GM23338 (cell line): ENCODE measurements around the gene KRTAP9-2. TPM values are rescaled to one million over a fixed set of nuclear protein-coding genes. Genes with fewer than 3 reads are reported as not detected.

Source experiments
- ATAC-seq: fragments of 200-7000 bp; cut with Tn5 transposase; 3 replicates; pipeline ENCODE4 v1.9.1; 2020
- DNase-seq: peaks from one replicate; pipeline ENCODE4 v3.0.0-alpha.2; 2015; ENCODE audit warnings: low spot score
- H2AFZ ChIP-seq: fragments of 200-600 bp; sonication (generic); 2 replicates; pipeline ENCODE4 v1.8.0; 2016; ENCODE audit warnings: antibody characterized with exemption, mild to moderate bottlenecking, moderate library complexity
- H3F3A ChIP-seq: fragments of 200-600 bp; sonication (generic); replicated peaks from 2 replicates; pipeline ENCODE4 v1.8.0; 2017; ENCODE audit warnings: antibody characterized with exemption, mixed run types, low read depth
- H3K27ac ChIP-seq: fragments of 200-600 bp; sonication (generic); 2 replicates; pipeline ENCODE4 v1.6.1; 2016; ENCODE audit warnings: low read depth
- H3K27me3 ChIP-seq: fragments of 200-600 bp; sonication (generic); 2 replicates; pipeline ENCODE4 v1.8.0; 2016; ENCODE audit warnings: mild to moderate bottlenecking, mixed run types, moderate library complexity; ENCODE audit not compliant: insufficient read depth
- H3K36me3 ChIP-seq: fragments of 200-600 bp; sonication (generic); 2 replicates; pipeline ENCODE4 v1.8.0; 2016; ENCODE audit warnings: mild to moderate bottlenecking; ENCODE audit not compliant: insufficient read depth
- H3K4me1 ChIP-seq: fragments of 200-600 bp; sonication (generic); 2 replicates; pipeline ENCODE4 v1.8.0; 2016; ENCODE audit warnings: mild to moderate bottlenecking, moderate library complexity; ENCODE audit not compliant: insufficient read depth
- H3K4me2 ChIP-seq: fragments of 200-600 bp; sonication (generic); 2 replicates; pipeline ENCODE4 v1.7.1; 2017; ENCODE audit warnings: mixed run types
- H3K4me3 ChIP-seq: fragments of 200-600 bp; sonication (generic); 2 replicates; pipeline ENCODE4 v1.6.1; 2016; ENCODE audit warnings: mixed run types
- H3K79me2 ChIP-seq: fragments of 200-600 bp; sonication (generic); replicated peaks from 2 replicates; pipeline ENCODE4 v1.8.0; 2017; ENCODE audit warnings: mild to moderate bottlenecking; ENCODE audit not compliant: insufficient read depth
- H3K9me2 ChIP-seq: fragments of 200-600 bp; sonication (generic); 2 replicates; pipeline ENCODE4 v1.8.0; 2017; ENCODE audit not compliant: insufficient read depth
- H4K20me1 ChIP-seq: fragments of 200-600 bp; sonication (generic); replicated peaks from 2 replicates; pipeline ENCODE4 v1.8.0; 2017; ENCODE audit warnings: mild to moderate bottlenecking; ENCODE audit not compliant: insufficient read depth
- H3K27ac Mint-ChIP-seq: 2 replicates; pipeline ENCODE4 v1.8.0; 2020; ENCODE audit warnings: inconsistent platforms, mild to moderate bottlenecking, moderate library complexity, mixed read lengths
- H3K27me3 Mint-ChIP-seq: 3 replicates; pipeline ENCODE4 v1.8.0; 2022; ENCODE audit warnings: low read depth, mild to moderate bottlenecking, moderate library complexity, mixed read lengths, inconsistent platforms; ENCODE audit not compliant: insufficient read depth, poor library complexity
- H3K36me3 Mint-ChIP-seq: 3 replicates; pipeline ENCODE4 v1.8.0; 2021; ENCODE audit warnings: low read depth, mild to moderate bottlenecking, inconsistent platforms, moderate library complexity, mixed read lengths
- H3K4me1 Mint-ChIP-seq: 3 replicates; pipeline ENCODE4 v1.8.0; 2020; ENCODE audit warnings: mild to moderate bottlenecking, inconsistent platforms, mixed read lengths
- H3K4me3 Mint-ChIP-seq: 3 replicates; pipeline ENCODE4 v1.8.0; 2021; ENCODE audit warnings: moderate library complexity, mild to moderate bottlenecking, inconsistent platforms, mixed read lengths
- H3K9me3 Mint-ChIP-seq: 3 replicates; pipeline ENCODE4 v1.8.0; 2020; ENCODE audit warnings: moderate library complexity, mild to moderate bottlenecking, inconsistent platforms, mixed read lengths
- CREB1 ChIP-seq: fragments of 250-450 bp; sonication (Bioruptor Pico); IDR thresholded peaks from 2 replicates; pipeline ENCODE4 v1.5.0; 2020; ENCODE audit warnings: low read depth, mild to moderate bottlenecking, moderate library complexity
- CTCF ChIP-seq, 2 experiments: fragments of 200-600 bp in 1 of 2; sonication (generic) in 1 of 2; conservative IDR thresholded peaks; 2 replicates each; pipeline versions ENCODE4 v1.5.1 to v1.6.1; 2016 to 2017; ENCODE audit warnings: antibody characterized with exemption in 2 of 2, low read depth in 2 of 2, mild to moderate bottlenecking in 2 of 2, moderate library complexity in 1 of 2
- ETS1 ChIP-seq: IDR thresholded peaks from 2 replicates; pipeline ENCODE4 v1.6.1; 2016; ENCODE audit warnings: antibody characterized with exemption
- EZH2 ChIP-seq: fragments of 200-600 bp; sonication (generic); IDR thresholded peaks from one replicate; pipeline ENCODE4 v1.8.0; 2017; ENCODE audit warnings: antibody characterized with exemption, mild to moderate bottlenecking, low read depth; ENCODE audit not compliant: unreplicated experiment
- EZH2phosphoT487 ChIP-seq: fragments of 200-600 bp; sonication (generic); IDR thresholded peaks from one replicate; pipeline ENCODE4 v1.8.1; 2018; ENCODE audit warnings: antibody characterized with exemption; ENCODE audit not compliant: unreplicated experiment
- JUNB ChIP-seq: IDR thresholded peaks from one replicate; pipeline ENCODE4 v1.6.1; 2016; ENCODE audit warnings: antibody characterized with exemption; ENCODE audit not compliant: unreplicated experiment
- NANOG ChIP-seq: IDR thresholded peaks from 2 replicates; pipeline ENCODE4 v1.6.1; 2016; ENCODE audit warnings: antibody characterized with exemption, borderline replicate concordance
- POLR2AphosphoS5 ChIP-seq: IDR thresholded peaks from 2 replicates; pipeline ENCODE4 v1.6.1; 2016; ENCODE audit warnings: antibody characterized with exemption, low read depth
- STAT1 ChIP-seq: IDR thresholded peaks from one replicate; pipeline ENCODE4 v1.6.1; 2016; ENCODE audit warnings: antibody characterized with exemption; ENCODE audit not compliant: unreplicated experiment
- ZNF114 ChIP-seq: fragments of 250-450 bp; sonication (Bioruptor Pico); IDR thresholded peaks from 2 replicates; pipeline ENCODE4 v1.5.0; 2020; ENCODE audit warnings: mild to moderate bottlenecking, moderate library complexity
- ZNF331 ChIP-seq: fragments of 250-450 bp; sonication (Bioruptor Pico); IDR thresholded peaks from 2 replicates; pipeline ENCODE4 v1.5.0; 2020; ENCODE audit warnings: low read depth, mild to moderate bottlenecking, moderate library complexity
- polyA plus RNA-seq: library from polyadenylated mRNA; unstranded; fragments of >200 nt; fragmentation: Nextera tagmentation; extraction: Ambion mirVana; gene quantifications from 2 replicates; pipeline ENCODE4 v1.2.1, GENCODE V29; 2016
- total RNA-seq: library from RNA; depleted of rRNA; stranded (reverse); fragments of >200 nt; shearing (Covaris generic); gene quantifications from 2 replicates; pipeline ENCODE4 v1.2.3, GENCODE V29; 2014
- TF ChIP-seq, protein P1 (sequence below): IDR thresholded peaks from one replicate; pipeline ENCODE4 v1.6.1; 2018; ENCODE audit warnings: antibody characterized with exemption; ENCODE audit not compliant: unreplicated experiment
- TF ChIP-seq, protein P2 (sequence below): fragments of 250-450 bp; sonication (Bioruptor Pico); IDR thresholded peaks from 2 replicates; pipeline ENCODE4 v1.5.0; 2020; ENCODE audit warnings: mild to moderate bottlenecking, moderate library complexity

KRTAP9-2 gene
- total and polyA plus RNA-seq, 2 experiments from 2014 or later: not detected

GRCh38 chr17:41267711-41268110 is 41.3 kb downstream of the KRTAP9-2 start:
- Mint-ChIP-seq H3K36me3 (no peaks in the 10 kb centered on the region), H3K27ac (no peak overlapping the region), H3K4me3 (no peak overlapping the region), H3K9me3 (no peaks in the 10 kb centered on the region), H3K4me1 (no peaks in the 10 kb centered on the region), H3K27me3 (peaks cover 2% of the 10 kb centered on the region)
- Histone ChIP-seq H3F3A (no peaks in the 10 kb centered on the region), H3K36me3 (no peaks in the 10 kb centered on the region), H3K79me2 (no peaks in the 10 kb centered on the region), H3K4me3 (no peak overlapping the region), H3K27ac (no peak overlapping the region), H3K27me3 (no peaks in the 10 kb centered on the region), H4K20me1 (no peaks in the 10 kb centered on the region), H3K4me1 (no peaks in the 10 kb centered on the region), H3K4me2 (no peak overlapping the region), H3K9me2 (no peaks in the 10 kb centered on the region), H2AFZ (no peak overlapping the region)
- TF ChIP-seq EZH2 (no peak), EZH2phosphoT487 (no peak), ZNF331 (CRISPR knock-in tag) (no peak), ETS1 (no peak), NANOG (no peak), CTCF (conservative IDR thresholded peaks at IDR 0.05; ENCODE audit: low read depth in 2 of 2) (no peak), STAT1 (no peak), CREB1 (CRISPR knock-in tag) (no peak), JUNB (no peak), POLR2AphosphoS5 (no peak), ZNF114 (CRISPR knock-in tag) (no peak)
- TF ChIP-seq, protein P1, sequence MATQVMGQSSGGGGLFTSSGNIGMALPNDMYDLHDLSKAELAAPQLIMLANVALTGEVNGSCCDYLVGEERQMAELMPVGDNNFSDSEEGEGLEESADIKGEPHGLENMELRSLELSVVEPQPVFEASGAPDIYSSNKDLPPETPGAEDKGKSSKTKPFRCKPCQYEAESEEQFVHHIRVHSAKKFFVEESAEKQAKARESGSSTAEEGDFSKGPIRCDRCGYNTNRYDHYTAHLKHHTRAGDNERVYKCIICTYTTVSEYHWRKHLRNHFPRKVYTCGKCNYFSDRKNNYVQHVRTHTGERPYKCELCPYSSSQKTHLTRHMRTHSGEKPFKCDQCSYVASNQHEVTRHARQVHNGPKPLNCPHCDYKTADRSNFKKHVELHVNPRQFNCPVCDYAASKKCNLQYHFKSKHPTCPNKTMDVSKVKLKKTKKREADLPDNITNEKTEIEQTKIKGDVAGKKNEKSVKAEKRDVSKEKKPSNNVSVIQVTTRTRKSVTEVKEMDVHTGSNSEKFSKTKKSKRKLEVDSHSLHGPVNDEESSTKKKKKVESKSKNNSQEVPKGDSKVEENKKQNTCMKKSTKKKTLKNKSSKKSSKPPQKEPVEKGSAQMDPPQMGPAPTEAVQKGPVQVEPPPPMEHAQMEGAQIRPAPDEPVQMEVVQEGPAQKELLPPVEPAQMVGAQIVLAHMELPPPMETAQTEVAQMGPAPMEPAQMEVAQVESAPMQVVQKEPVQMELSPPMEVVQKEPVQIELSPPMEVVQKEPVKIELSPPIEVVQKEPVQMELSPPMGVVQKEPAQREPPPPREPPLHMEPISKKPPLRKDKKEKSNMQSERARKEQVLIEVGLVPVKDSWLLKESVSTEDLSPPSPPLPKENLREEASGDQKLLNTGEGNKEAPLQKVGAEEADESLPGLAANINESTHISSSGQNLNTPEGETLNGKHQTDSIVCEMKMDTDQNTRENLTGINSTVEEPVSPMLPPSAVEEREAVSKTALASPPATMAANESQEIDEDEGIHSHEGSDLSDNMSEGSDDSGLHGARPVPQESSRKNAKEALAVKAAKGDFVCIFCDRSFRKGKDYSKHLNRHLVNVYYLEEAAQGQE: no peak
- TF ChIP-seq, protein P2, sequence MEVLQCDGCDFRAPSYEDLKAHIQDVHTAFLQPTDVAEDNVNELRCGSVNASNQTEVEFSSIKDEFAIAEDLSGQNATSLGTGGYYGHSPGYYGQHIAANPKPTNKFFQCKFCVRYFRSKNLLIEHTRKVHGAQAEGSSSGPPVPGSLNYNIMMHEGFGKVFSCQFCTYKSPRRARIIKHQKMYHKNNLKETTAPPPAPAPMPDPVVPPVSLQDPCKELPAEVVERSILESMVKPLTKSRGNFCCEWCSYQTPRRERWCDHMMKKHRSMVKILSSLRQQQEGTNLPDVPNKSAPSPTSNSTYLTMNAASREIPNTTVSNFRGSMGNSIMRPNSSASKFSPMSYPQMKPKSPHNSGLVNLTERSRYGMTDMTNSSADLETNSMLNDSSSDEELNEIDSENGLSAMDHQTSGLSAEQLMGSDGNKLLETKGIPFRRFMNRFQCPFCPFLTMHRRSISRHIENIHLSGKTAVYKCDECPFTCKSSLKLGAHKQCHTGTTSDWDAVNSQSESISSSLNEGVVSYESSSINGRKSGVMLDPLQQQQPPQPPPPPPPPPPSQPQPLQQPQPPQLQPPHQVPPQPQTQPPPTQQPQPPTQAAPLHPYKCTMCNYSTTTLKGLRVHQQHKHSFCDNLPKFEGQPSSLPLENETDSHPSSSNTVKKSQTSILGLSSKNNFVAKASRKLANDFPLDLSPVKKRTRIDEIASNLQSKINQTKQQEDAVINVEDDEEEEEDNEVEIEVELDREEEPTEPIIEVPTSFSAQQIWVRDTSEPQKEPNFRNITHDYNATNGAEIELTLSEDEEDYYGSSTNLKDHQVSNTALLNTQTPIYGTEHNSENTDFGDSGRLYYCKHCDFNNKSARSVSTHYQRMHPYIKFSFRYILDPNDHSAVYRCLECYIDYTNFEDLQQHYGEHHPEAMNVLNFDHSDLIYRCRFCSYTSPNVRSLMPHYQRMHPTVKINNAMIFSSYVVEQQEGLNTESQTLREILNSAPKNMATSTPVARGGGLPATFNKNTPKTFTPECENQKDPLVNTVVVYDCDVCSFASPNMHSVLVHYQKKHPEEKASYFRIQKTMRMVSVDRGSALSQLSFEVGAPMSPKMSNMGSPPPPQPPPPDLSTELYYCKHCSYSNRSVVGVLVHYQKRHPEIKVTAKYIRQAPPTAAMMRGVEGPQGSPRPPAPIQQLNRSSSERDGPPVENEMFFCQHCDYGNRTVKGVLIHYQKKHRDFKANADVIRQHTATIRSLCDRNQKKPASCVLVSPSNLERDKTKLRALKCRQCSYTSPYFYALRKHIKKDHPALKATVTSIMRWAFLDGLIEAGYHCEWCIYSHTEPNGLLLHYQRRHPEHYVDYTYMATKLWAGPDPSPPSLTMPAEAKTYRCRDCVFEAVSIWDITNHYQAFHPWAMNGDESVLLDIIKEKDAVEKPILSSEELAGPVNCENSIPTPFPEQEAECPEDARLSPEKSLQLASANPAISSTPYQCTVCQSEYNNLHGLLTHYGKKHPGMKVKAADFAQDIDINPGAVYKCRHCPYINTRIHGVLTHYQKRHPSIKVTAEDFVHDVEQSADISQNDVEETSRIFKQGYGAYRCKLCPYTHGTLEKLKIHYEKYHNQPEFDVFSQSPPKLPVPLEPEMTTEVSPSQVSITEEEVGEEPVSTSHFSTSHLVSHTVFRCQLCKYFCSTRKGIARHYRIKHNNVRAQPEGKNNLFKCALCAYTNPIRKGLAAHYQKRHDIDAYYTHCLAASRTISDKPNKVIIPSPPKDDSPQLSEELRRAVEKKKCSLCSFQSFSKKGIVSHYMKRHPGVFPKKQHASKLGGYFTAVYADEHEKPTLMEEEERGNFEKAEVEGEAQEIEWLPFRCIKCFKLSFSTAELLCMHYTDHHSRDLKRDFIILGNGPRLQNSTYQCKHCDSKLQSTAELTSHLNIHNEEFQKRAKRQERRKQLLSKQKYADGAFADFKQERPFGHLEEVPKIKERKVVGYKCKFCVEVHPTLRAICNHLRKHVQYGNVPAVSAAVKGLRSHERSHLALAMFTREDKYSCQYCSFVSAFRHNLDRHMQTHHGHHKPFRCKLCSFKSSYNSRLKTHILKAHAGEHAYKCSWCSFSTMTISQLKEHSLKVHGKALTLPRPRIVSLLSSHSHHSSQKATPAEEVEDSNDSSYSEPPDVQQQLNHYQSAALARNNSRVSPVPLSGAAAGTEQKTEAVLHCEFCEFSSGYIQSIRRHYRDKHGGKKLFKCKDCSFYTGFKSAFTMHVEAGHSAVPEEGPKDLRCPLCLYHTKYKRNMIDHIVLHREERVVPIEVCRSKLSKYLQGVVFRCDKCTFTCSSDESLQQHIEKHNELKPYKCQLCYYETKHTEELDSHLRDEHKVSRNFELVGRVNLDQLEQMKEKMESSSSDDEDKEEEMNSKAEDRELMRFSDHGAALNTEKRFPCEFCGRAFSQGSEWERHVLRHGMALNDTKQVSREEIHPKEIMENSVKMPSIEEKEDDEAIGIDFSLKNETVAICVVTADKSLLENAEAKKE (CRISPR knock-in tag): no peak
- no peak for DNase-seq
- no peak for ATAC-seq
